ENCODE data around the gene PPP4C. TPM values are rescaled to one million over a fixed set of nuclear protein-coding genes. Genes with fewer than 3 reads are reported as not detected.

PPP4C gene
- total RNA-seq, 1 experiment from 2014 or later: 163 TPM

GRCh38 chr16:30027588-30028437 lies 48.0 kb upstream of the PPP4C start:
- H3K27ac Mint-ChIP-seq: peak overlapping the region in 1 of 3 experiments; percentile 76; a peak in 2 of 7 replicates
- Histone ChIP-seq H4K91ac (ENCODE audit: insufficient read length, low read depth, low read length) (no peak overlapping the region), H4K8ac (replicated peaks; ENCODE audit: insufficient read length, low read depth, low read length) (no peak overlapping the region), H2BK5ac (ENCODE audit: insufficient read length, low read length) (no peak overlapping the region), H3K4me1 (ENCODE audit: insufficient read depth, low read length) (peaks cover 3% of the 10 kb centered on the region; the same call in 1 of the 2 replicates), H3K79me2 (ENCODE audit: insufficient read depth, low read length) (no peaks in the 10 kb centered on the region; the same call in 1 of the 2 replicates), H2BK120ac (ENCODE audit: low read depth, low read length, poor library complexity, severe bottlenecking) (no peak overlapping the region), H3K18ac (ENCODE audit: insufficient read length, low read depth, low read length) (no peak overlapping the region), H3K14ac (ENCODE audit: insufficient read depth, low read length) (no peak overlapping the region), H2BK20ac (ENCODE audit: low read depth, low read length, poor library complexity, severe bottlenecking) (no peak overlapping the region), H4K20me1 (ENCODE audit: control insufficient read depth, insufficient read depth, insufficient read length) (no peaks in the 10 kb centered on the region), H3K9ac (ENCODE audit: extremely low read depth, insufficient read length, low read length) (no peak overlapping the region), H2BK15ac (ENCODE audit: low read depth, low read length) (no peak overlapping the region), H3K27me3 (ENCODE audit: insufficient read depth, low read length) (no peaks in the 10 kb centered on the region), H2AK5ac (ENCODE audit: insufficient read length, low read length) (no peak overlapping the region), H3K4me2 (ENCODE audit: insufficient read depth, insufficient read length, low read length) (no peak overlapping the region), H3K27ac (ENCODE audit: insufficient read length, low read depth, low read length) (no peak overlapping the region), H2BK12ac (ENCODE audit: insufficient read length, low read depth, low read length) (no peak overlapping the region), H3K9me3 (ENCODE audit: control insufficient read depth, low read depth, low read length) (no peaks in the 10 kb centered on the region), H3K23ac (ENCODE audit: insufficient read length, low read depth, low read length) (no peak overlapping the region), H3K4ac (ENCODE audit: low read depth, low read length) (no peak overlapping the region), H3K23me2 (ENCODE audit: insufficient read length, low read depth, low read length, poor library complexity, severe bottlenecking) (peaks cover 20% of the 10 kb centered on the region), H3T11ph (ENCODE audit: low read length) (no peak overlapping the region), H3K79me1 (ENCODE audit: insufficient read depth, low read depth, low read length, poor library complexity, severe bottlenecking) (no peaks in the 10 kb centered on the region), H4K5ac (ENCODE audit: insufficient read length, low read depth, low read length) (no peak overlapping the region), H2AFZ (ENCODE audit: low read length) (no peak overlapping the region), H3K56ac (ENCODE audit: insufficient read length, low read depth, low read length) (no peak overlapping the region)
- WGBS (ENCODE audit: extremely low coverage, insufficient read length, low lambda C conversion rate): no CpG with 5 or more reads among the region's 13 CpGs
- peaks cover 27 to 44% of the 10 kb centered on the region in 2 experiments for H3K4me1 Mint-ChIP-seq
- no peak for DNase-seq
- H3K9me3 Mint-ChIP-seq: no peaks in the 10 kb centered on the region; a peak in 1 of 5 replicates
- H3K27me3 Mint-ChIP-seq (ENCODE audit: low read depth): peaks cover 6% of the 10 kb centered on the region
- no peak for TF ChIP-seq CTCF (conservative IDR thresholded peaks at IDR 0.05)
- H3K4me3 Mint-ChIP-seq: peak overlapping the region in 1 of 2 experiments; percentile 53; a peak in 2 of 5 replicates
- H3K36me3 Mint-ChIP-seq (ENCODE audit: insufficient read depth in 1 of 3, low read depth in 3 of 3): peaks cover 6 to 16% (median 10%) of the 10 kb centered on the region in 3 experiments; a peak in 5 of 7 replicates
